NK-92 treated with Interleukin-12 subunit alpha and Interleukin-12 subunit beta, amount 100 ng/mL, for 24 hours (cell line): ENCODE results near the gene PDS5B.

Source experiments
- DNase-seq: peaks from one replicate; lab custom pipeline; 2025; lab: John Stamatoyannopoulos, UW

Gene PDS5B

DNA sequence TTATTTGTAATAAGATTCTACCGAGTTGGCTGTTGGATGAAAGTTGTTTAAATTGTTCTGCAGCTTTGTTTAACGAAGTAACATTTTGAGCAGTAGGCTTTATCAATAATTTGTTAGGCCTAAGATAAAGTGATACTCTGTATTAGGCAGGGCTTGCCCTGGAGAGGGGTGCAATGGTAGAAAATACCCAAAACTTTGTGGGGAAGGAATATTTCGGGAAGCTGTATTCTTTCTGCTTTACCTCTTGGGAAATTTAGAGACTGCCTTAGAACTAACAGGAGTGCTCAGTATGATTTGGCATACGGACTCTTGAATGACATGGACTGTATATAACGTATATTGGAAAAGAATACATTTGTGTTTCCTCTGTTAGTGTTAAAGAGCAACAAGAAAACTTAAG, 2.5 kb downstream of the PDS5B start:
- DNase-seq, result no peak

- DNase-seq, result no peak
These were observed 3.2 kb downstream of the PDS5B start for GRCh38 chr13:32589471-32589870.

GRCh38 chr13:32590266-32590665, 4.0 kb downstream of the PDS5B start:
- DNase-seq, result no peak

- DNase-seq, result no peak
These were observed 5.8 kb downstream of the PDS5B start for GRCh38 chr13:32592082-32592481.

GRCh38 chr13:32594157-32594738, 8.0 kb downstream of the PDS5B start:
- DNase-seq, result no peak

DNA sequence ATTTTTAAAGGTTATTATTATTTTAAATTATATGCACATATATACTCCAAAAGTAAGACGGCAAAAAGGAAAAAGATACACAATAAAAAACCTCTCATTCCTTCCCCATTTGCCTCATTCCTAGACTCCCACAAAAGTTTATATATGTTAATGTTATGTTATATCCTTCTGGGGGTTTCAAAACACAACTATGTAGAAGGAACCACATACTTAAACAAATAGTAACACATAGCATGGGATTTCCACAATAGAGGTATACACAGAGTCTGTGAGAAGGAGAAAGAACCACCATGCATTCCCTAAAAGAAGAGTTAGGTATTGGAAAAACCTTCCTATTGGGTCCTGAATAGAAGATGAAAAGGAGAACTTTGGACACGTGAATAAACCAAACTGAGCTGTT, 9.1 kb downstream of the PDS5B start:
- no peak for DNase-seq

- DNase-seq, result no peak
These were observed 14.6 kb downstream of the PDS5B start for GRCh38 chr13:32600890-32601289.

DNA sequence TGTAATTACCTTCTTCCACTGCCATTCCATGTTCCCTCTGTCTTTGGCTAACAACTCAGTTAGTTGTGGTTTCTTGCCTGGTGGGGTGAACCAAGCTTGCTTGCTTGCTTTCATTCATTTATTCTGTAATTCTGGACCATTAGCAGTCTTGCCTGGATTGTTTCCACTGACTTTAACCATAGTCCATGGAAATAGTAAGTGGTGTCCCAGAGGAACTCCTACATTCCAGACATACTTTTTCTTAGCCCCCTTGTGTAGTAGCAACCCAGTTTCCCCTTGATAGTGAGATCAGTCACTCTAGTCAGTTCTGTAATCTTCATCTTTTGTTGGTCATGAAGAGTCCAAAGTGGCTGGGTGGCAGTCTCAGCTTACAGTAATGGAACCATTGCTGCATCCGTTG, 23.2 kb downstream of the PDS5B start:
- DNase-seq, result no peak

GRCh38 chr13:32610538-32610937, 24.3 kb downstream of the PDS5B start:
- DNase-seq, result no peak

DNA sequence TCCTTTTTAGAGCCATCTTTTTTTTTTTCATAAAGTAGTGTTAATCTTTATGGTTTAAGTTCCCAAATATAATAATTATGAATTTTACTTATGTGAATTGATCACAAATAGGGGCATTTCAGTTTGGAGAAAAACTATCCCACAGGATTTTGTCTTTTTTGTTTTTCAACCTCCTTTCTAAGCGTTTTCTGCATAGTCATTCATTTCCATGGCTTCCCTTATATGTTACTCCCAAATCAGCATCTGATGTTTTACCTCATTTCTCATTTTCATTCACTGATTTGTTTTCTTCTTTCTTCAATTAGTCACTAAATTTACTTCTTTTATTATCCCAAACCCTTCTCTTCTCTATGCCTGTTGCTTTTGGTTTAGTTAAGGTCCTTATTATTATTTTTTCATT, 24.7 kb downstream of the PDS5B start:
- no peak for DNase-seq

GRCh38 chr13:32616883-32617511, 30.7 kb downstream of the PDS5B start:
- no peak for DNase-seq

GRCh38 chr13:32622827-32623226, 36.6 kb downstream of the PDS5B start:
- DNase-seq, result no peak

DNA sequence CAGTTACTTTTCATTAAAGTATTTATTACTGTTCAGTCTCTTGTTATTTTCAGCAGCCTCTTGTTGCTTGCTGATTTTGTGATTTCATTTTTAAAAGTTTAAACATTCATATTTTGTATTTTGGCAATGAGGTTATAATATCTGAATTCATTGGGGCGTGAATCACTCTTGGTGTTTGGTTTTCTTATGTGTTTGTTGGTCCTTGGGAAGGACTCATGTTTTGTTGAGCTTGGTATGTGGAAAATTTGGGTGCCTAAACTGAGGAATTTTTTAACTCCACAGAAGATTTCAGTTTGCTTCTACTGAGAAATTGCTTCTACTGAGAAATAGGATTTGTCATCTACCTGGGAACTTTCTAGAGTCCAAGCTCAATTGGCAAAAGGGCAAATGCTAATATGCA, 38.2 kb downstream of the PDS5B start:
- DNase-seq, result no peak

GRCh38 chr13:32627793-32628192, 41.5 kb downstream of the PDS5B start:
- DNase-seq, result no peak

DNA sequence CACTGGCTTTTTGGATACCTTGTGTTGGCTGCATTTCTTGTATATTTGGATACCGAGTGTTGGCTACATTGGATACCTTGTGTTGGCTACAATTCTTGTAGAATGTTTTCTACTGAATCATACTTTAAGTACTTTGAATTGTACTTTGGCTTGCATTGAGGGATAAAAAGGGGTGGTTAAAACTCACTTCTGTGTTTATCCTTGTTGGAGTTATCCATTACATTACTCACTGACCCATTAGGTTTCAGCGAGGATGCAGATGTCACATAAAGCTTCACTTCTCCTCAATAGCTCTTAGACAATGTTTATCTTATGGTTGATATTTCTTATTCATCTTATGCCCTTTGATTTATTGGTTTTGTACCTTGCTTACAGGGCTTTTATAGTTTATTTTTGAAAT, 43.1 kb downstream of the PDS5B start:
- no peak for DNase-seq

DNA sequence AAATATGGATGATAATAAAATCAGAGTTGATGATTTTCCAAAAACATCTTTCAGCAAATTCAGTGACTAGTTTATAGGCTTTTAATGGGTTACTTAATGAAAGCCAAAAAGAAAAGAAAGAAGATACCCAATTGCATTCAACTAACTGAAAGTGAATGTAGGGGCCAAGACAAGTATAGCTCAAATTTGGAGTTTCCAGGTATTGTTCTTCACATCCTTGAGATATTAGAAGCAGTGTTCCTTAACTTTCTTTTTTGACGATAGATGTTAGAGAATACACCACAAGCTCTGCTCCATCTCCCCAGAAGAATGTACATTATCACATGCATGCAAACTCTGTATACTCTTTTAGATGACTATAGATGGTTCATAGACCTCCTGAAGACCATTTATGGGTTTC, 43.6 kb downstream of the PDS5B start:
- DNase-seq, result no peak

DNA sequence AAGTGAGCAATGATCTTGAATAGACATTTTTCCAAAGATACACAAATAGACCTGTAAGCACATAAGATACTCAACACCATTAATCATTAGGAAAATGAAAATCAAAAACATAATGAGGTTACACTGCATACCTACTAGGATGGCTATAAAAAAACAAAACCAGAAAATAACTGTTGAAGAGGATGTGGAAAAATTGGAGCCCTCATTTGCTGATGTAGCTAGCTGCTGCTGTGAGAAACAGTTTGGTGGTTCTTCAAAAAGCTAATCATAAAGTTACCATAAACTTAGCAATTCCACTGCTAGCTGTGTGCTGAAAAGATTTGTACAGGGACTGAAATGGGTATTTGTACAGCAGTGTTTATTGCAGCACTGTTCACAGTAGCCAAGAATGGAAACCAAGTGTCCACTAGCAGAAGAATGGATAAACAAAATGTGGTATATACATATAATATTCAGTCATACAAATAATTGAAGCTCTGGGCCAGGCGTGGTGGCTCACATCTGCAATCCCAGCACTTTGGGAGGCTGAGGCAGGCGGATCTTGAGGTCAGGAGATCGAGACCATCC, 46.2 kb downstream of the PDS5B start:
- no peak for DNase-seq

DNA sequence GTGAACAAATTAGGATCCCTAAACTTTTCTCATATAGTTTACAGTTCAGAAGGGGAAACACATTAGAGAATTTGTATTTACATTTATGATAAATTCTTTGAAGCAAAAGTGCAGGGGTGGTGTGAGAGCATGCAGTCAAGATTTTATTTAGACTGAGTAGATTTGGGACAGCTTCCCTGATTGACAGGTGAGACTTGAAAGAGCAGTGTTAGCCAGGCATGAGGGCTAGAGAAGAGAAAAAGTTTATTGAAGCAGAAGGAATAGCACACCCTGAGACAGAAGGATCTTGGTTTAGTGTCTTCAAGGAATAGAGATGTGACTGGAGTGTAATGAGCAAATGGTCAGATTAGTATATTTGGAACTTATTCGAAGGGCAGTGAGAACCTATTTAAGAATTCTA, 50.5 kb downstream of the PDS5B start:
- DNase-seq, result no peak

- DNase-seq, result no peak
These were observed 52.5 kb downstream of the PDS5B start for GRCh38 chr13:32638739-32639138.

DNA sequence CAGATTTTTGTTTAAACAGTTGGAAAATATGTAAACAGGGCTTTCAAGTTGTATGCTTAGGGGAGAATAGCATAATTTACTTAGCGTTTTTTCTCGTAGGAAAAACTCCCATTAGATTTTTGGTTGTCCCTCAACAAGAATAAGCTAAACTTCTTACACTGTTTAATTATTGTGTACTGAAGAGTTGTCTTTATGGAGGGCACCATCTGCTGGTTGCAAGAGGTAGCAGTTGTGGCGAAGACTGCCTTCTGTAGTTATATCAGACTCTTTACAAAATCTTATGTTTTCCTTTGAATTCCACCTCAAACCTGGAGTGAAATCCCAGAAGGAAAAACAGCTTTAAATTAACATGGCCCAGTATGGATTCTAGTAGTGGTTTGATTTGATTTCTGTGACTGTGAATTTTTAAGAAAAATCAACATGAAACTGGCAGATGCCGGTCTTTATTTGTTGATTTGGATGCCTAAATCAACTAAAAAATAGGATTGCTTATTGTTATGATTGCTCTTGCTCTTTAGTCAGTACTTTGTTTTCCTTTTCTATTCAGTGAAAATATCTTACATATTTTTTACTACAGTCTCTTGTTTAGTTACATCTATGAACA, 53.4 kb downstream of the PDS5B start:
- DNase-seq, result peak; percentile 4

DNA sequence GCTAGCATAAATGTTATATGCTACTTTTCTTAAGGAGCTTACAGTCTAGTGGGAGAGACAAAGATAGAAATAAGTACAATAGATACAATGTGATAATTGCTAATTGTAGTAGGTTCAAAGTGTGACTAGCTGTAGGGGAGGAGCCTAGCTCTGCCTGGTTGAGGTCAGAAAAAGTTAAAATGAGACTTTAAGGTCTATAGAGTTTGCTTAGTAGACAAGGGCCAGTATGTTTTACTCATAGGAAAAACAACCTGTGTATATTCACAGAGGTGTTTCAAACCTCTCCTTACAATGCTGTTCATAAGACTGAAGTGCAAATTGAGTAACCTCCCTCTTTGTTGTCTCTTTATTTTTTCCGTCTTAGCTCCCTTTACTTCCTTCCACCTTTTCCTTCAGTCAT, 56.1 kb downstream of the PDS5B start:
- DNase-seq, result no peak

DNA sequence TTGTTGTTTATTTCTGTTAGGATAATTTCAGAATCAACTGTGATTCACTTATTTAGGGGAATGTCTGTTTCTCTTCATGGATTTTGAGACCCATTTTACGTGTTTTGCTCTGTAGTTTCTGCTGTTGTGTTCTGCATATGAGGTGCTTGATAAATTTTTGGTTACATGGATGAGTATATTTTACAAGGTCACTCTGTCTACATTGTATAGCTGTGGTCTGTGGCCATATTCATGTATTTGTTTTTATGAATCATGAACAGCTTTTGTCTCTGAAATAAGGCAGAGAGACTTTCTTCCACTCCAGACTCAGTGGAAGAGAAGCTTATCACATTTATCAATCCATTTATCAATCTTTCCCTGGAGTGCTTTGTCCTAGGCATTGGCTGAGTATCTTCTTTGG, 56.6 kb downstream of the PDS5B start:
- DNase-seq, result no peak

- DNase-seq, result peak; percentile 24
These were observed 59.6 kb downstream of the PDS5B start for GRCh38 chr13:32645854-32646253.

GRCh38 chr13:32647926-32648325, 61.7 kb downstream of the PDS5B start:
- DNase-seq, result no peak
